ENCODE data around the gene TERT. TPM values are rescaled to one million over a fixed set of nuclear protein-coding genes. Genes with fewer than 3 reads are reported as not detected.
"Not testable (repeated sequence)": the region's sequence is repeated elsewhere in the genome, so short reads cannot be mapped to it uniquely, and the experiment has no call there.

TERT gene
- polyA plus RNA-seq, 1 donor: not detected

DNA sequence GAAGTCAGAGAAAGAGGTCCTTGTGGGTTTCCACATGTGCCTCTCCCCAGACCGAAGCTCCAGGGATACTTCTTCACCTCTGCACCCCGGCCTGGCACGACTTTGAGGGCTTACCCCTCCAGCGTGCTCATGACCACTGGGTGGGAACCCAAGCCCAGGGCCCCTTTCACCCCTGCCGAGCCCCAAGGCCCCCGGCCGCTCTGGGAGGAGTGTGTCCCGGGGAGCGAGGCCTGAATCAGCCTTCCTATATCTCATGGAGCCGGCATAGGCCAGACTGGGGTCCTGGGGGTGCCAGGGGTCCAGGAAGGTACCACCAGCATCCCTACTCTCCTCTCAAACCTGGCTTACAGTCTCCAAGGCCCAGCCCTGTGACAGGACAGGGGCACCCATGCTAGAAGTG is 17.1 kb downstream of the TERT start:
- DNase-seq: no peak

DNA sequence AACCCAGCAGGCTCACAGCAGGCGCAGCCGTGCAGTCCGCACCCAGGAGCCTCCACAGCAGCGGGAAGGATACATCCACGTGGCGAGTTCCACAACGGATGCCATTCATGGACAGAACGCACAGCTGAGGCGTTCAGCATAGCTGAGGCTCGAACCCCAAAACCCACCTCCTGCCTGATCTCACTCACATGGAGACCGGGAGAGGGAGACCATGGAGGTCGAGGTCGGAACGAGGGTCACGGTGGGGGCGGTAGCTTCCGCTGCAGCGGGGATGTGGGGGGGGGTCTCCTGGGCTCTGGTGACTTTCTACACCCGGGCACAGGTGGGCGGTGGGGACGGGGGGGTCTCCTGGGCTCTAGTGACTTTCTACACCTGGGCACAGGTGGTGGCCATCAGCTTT is 17.5 kb downstream of the TERT start:
- no peak for DNase-seq

DNA sequence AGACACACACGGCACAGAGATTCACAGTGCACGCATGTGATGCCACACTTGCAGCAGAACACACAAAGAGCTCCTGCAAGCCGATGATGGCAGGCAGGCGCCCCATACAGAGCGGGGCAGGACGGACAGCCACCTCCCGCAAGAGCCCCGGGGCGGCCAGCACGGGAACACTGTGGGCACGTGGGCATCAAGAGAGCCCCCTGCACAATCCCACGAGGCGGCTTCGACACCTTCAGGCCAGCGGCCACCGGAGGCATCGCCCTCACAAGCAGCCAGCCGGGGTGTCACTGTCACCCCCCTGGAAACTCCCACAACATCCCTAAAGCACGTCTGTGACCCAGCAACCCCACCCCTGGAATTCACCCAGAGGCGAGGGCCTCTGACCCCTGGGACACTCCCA is 17.9 kb downstream of the TERT start:
- DNase-seq: no peak

DNA sequence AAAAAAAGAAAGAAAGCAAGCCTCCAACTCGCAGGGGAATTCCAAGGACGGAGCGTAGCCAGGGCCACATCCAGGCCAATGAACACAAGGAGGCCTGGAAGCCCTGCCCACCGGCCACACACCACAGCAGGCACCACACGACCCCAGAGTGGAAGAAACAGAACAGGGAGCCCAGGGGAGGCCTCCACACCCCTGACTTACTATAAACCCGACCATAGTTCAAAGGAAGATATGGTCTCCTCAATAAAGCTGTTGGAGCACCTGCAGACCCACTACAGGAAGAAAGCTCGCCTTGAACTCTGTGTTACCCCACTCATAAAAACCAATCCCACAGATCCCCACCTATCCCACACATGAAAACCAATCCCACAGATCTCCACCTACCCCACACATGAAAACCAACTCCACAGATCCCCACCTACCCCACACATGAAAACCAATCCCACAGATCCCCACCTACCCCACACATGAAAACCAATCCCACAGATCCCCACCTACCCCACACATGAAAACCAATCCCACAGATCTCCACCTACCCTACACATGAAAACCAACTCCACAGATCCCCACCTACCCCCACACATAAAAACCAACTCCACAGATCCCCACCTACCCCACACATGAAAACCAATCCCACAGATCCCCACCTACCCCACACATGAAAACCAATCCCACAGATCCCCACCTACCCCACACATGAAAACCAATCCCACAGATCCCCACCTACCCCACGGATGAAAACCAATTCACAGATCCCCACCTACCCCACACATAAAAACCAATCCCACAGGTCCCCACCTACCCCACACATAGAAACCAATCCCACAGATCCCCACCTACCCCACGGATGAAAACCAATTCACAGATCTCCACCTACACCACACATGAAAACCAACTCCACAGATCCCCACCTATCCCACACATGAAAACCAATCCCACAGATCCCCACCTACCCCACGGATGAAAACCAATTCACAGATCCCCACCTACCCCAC is 19.2 kb downstream of the TERT start:
- DNase-seq: not testable (repeated sequence)

DNA sequence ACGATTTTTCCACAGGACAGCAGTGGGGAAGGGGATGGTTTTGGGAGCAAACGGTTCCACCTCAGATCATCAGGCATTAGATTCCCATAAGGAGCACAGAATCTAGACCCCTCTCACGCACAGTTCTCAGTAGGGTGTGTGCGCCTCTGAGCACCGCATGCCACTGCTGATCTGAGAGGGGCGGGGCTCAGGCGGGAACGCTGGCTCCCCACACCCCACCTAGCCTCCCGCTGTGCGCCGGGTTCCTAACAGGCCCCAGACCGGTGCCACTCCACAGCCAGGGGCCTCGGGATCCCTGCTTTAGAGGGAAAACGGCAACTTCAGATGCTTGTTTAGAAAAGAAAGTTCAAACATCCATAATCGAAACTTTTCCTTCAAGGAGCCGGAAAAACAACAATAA is 20.4 kb downstream of the TERT start:
- no peak for DNase-seq

DNA sequence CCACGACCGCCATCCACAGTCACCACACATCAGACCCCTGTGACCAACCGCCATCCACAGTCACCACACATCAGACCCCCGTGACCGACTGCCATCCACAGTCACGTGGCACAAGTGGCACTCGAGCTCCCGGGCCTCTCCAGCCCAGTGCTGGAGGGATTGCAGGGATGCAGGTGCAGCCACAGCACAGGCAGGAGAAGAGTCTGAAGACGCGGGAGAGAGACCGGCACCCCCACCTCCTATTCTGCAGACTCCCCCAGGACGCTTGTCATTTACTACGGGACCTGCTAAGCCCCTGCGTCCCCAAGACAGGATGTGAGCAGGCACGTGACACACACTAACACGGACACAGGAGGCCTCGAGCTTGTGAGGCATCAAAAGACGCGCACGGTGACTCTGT is 21.1 kb downstream of the TERT start:
- no peak for DNase-seq

DNA sequence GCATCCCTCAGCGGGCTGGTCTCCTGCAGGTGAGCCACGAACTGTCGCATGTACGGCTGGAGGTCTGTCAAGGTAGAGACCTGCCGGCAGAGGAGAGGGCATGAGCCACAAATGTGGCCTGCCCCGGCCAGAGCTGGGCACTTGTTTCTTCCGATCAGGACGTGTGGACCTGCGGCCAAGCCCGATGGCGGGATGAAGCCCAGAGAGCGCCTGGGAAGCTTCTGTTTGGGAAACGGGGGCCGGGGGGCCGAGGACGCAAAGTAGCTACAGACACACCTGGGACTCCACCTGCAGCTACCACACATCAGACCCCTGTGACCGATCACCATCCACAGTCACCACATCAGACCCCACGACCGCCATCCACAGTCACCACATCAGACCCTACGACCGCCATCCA is 22.7 kb downstream of the TERT start:
- DNase-seq: no peak

GRCh38 chr5:1270933-1271914 is 23.6 kb downstream of the TERT start:
- DNase-seq: no peak

- no peak for DNase-seq
Observed at GRCh38 chr5:1270426-1270825, 24.4 kb downstream of the TERT start.

DNA sequence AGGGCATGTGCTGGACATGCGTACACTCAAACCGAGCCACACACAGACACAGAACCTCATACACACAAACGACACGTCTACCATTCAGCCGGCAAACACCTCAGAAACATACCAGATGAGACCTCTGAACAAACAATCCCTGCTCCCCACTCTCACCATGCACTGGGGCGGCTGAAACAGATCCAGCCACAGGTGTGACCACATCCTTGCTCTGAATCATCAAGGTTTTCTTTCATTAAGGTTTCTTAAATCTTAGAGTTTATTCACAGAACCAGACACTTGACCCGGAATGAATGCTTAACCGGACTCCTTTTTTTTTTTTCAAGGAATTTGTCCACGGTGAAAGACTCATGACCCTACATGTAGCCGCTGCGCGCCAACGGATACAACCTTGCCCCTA is 26.2 kb downstream of the TERT start:
- DNase-seq: no peak

- no peak for DNase-seq
Observed at GRCh38 chr5:1268056-1268455, 26.8 kb downstream of the TERT start.

DNA sequence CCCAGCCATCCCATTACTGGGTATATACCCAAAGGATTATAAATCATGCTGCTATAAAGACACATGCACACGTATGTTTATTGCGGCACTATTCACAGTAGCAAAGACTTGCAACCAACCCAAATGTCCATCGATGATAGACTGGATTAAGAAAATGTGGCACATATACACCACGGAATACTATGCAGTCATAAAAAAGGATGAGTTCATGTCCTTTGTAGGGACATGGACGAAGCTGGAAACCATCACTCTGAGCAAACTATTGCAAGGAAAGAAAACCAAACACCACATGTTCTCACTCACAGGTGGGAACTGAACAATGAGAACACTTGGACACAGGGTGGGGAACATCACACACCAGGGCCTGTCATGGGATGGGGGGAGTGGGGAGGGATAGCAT is 27.4 kb downstream of the TERT start:
- DNase-seq: not testable (repeated sequence)

DNA sequence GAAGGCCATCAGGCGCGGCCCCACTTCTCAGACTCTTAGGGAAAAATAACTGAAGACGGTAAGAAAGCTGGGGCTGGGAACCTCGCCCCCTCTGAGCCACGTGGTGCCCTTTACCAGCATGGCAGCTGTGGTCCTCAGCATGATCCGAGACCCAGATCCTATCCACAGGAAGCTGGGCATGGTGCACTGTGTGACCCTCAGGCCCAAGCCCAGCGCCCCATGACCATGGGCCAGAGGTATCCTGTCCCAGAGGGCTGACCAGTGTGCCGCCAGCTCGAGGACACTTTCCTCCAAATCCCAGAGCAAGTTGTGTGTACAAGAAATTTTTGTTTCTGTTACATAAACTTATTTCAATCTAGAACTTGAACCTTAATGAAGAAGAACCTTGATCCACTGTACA is 28.1 kb downstream of the TERT start:
- DNase-seq: no peak

- no peak for DNase-seq
Observed at GRCh38 chr5:1265461-1266455, 29.1 kb downstream of the TERT start.

- DNase-seq: no peak
Observed at GRCh38 chr5:1265026-1265425, 29.8 kb downstream of the TERT start.

GRCh38 chr5:1264211-1264610 is 30.7 kb downstream of the TERT start:
- no peak for DNase-seq

GRCh38 chr5:1262381-1262780 is 32.5 kb downstream of the TERT start:
- DNase-seq: no peak

- DNase-seq: no peak
Observed at GRCh38 chr5:1261643-1262042, 33.2 kb downstream of the TERT start.

DNA sequence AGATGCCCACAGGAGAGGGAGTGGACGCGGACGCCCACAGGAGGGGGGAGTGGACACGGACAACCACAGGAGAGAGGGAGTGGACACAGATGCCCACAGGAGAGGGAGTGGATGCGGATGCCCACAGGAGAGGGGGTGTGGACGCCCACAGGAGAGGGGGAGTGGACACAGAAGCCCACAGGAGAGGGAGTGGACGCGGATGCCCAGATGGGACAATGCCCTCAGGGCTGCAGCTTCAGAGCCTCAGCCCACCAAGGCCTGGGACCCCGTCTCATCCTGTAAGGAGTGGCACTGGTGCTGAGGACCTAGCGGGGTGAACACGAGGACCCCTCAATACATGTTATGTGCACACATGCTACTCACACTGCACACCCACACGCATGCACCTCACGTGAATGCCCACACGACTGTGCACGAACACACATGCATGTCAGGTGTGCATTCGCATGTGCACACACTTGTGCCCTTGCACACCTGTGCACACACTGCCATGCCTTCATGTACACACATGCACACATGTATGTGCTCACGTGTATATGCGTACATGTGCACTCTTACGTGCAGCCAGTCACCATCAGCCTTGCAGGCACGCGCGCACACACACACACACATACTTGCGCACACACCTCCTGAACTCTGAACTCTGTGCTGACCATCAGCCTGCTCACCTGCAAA is 34.9 kb downstream of the TERT start:
- DNase-seq: no peak

- no peak for DNase-seq
Observed at GRCh38 chr5:1257841-1258240, 37.0 kb downstream of the TERT start.

DNA sequence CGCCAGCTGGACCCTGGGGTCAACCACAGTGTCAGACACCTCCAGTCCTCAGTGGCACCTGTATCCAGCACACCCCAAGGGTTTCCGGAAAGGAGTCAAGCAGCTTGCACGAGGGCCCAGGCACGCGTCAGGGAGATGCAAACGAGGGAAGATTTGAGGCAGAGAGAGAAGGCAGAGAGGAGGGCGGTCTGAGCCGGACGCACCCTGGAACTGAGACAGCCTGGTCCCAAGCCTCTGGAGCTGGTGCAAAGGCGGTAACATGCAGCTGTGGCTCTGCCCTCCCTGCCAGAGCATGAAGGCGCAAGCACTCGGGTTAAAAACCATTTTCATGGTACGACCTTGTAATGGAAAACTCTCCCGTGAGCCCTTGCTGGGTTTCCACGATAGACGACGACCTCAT is 37.5 kb downstream of the TERT start:
- DNase-seq: no peak
